Activated T-cell treated with anti-CD3 and anti-CD28 coated beads, Interleukin-2, amount 50 U/mL, for 72 hours (primary cell): ENCODE data around the gene NRARP. TPM values are rescaled to one million over a fixed set of nuclear protein-coding genes. Genes with fewer than 3 reads are reported as not detected.

Source experiments
- ATAC-seq, 2 donors: fragments of 150-1000 bp; cut with Tn5 transposase; replicated peaks in 1 of 2; 2 replicates each; pipeline ENCODE4 v1.10.0; 2021; ENCODE audit warnings: moderate library complexity in 2 of 2, mild to moderate bottlenecking in 1 of 2
- DNase-seq, 2 donors: peaks; one replicate each; pipeline ENCODE4 v3.0.0; 2021 to 2022; ENCODE audit warnings: mixed read lengths in 1 of 2
- H3K27ac Mint-ChIP-seq: one replicate; pipeline ENCODE4 v1.8.0; 2022; ENCODE audit warnings: mild to moderate bottlenecking, moderate library complexity, mixed read lengths
- H3K27me3 Mint-ChIP-seq: one replicate; pipeline ENCODE4 v1.8.0; 2022; ENCODE audit warnings: low read depth, mixed read lengths
- H3K36me3 Mint-ChIP-seq, 2 donors: one replicate each; pipeline ENCODE4 v1.8.0; 2022; ENCODE audit warnings: mixed read lengths in 2 of 2, mild to moderate bottlenecking in 1 of 2; ENCODE audit not compliant: insufficient read depth in 2 of 2
- H3K4me1 Mint-ChIP-seq: one replicate; pipeline ENCODE4 v1.8.0; 2022; ENCODE audit warnings: low read depth, mixed read lengths
- H3K4me3 Mint-ChIP-seq, 2 donors: one replicate each; pipeline ENCODE4 v1.8.0; 2022; ENCODE audit warnings: mild to moderate bottlenecking in 2 of 2, mixed read lengths in 2 of 2, moderate library complexity in 2 of 2
- H3K9me3 Mint-ChIP-seq, 2 donors: one replicate each; pipeline ENCODE4 v1.8.0; 2022; ENCODE audit warnings: mixed read lengths in 2 of 2
- total RNA-seq, 2 donors: library from RNA; stranded (reverse); gene quantifications; one replicate each; pipeline ENCODE4 v1.2.3, GENCODE V29; 2022

NRARP gene
- total RNA-seq, 2 donors from 2014 or later = 1.6 to 2.0 TPM

GRCh38 chr9:137303151-137303892 lies 1.3 kb upstream of the NRARP start:
- Mint-ChIP-seq H3K36me3 (no peaks in the 10 kb centered on the region), H3K4me3 (peak overlapping the region; percentile 14 to 31)

DNA sequence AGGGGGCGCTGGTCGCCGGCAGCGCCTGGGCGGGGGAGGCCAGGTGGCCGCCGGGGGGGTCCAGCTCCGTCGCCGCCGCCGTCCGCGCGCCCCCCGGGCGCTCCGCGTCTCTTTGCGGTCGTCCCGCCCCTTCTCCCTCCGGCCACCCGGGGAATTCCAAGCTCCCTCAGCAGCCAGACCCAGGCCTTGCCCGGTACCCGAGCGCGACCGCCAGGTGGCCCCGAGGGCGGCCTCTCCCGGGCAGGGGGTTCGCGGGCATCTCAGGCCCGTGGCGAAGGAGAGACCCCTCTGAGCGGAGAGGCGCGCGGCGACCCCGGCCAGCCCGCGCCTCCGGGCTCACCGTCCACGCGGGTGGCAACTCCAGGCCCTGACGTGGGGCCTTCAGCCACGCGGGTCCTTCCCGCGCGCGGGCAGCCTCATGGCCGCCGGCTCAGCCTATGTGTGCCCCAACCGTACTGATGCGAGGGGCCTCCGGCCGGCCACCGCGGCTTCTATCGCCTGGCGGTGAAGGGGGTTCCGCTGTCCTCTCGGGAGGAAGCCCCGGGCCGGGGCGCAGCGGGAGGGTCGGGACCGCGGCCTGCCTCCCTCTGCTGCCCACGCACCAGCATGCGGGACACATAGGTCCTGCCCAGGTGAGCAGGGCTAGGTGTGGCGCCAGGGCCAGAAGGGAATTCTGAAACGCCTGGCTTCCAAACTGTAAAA lies 529 bp upstream of the NRARP start:
- Mint-ChIP-seq H3K9me3 (no peaks in the 10 kb centered on the region), H3K27me3 (peaks cover 24% of the 10 kb centered on the region), H3K4me3 (peak overlapping the region in 1 of 2 donors; percentile 14), H3K27ac (no peak overlapping the region), H3K36me3 (no peaks in the 10 kb centered on the region), H3K4me1 (peaks cover 13% of the 10 kb centered on the region)
- DNase-seq (no peak), ATAC-seq (peak; percentile 50)

More at GRCh38 chr9:137303151-137303892, 1.3 kb upstream of the NRARP start:
- no peak for DNase-seq
- H3K27me3 Mint-ChIP-seq = peaks cover 23% of the 10 kb centered on the region
- no peaks in the 10 kb centered on the region for H3K9me3 Mint-ChIP-seq
- no peak overlapping the region for H3K27ac Mint-ChIP-seq
- peaks cover 14% of the 10 kb centered on the region for H3K4me1 Mint-ChIP-seq
- no peak for ATAC-seq

- ATAC-seq (peak; percentile 27 to 31), DNase-seq (peak; percentile 44 to 51)
- H3K4me1 Mint-ChIP-seq = peaks cover 15% of the 10 kb centered on the region
- H3K27me3 Mint-ChIP-seq = peaks cover 37% of the 10 kb centered on the region
- H3K27ac Mint-ChIP-seq = no peak overlapping the region
- peak overlapping the region; percentile 87 to 91 for H3K4me3 Mint-ChIP-seq
- H3K9me3 Mint-ChIP-seq = no peaks in the 10 kb centered on the region
- no peaks in the 10 kb centered on the region for H3K36me3 Mint-ChIP-seq
These were observed 757 bp downstream of the NRARP start for GRCh38 chr9:137301081-137301947.

- DNase-seq = no peak
- Mint-ChIP-seq H3K27ac (no peak overlapping the region), H3K4me3 (peak overlapping the region; percentile 87 to 91), H3K9me3 (no peaks in the 10 kb centered on the region), H3K4me1 (peaks cover 15% of the 10 kb centered on the region), H3K36me3 (no peaks in the 10 kb centered on the region), H3K27me3 (peaks cover 38% of the 10 kb centered on the region)
- ATAC-seq = no peak
These were observed 1.4 kb downstream of the NRARP start for GRCh38 chr9:137300567-137301080.

DNA sequence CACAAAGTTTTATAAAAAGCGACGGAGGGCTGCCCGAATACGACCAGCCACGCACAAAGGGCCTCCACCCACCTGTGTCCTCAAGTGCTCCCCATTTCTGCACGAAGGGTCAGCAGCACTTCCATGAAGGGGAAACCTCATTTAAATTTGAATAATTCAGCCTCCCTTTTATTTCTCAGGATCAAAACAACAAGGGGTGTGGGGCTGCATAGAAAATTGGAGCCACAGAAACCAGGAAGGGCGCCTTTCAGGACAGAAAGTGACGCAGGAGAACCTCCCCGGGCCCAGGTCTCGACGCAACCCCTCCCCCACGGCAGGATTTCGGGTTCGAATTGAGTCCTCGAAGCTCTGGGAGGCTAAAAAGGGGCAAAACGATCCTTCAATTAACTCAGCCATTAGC lies 2.1 kb downstream of the NRARP start:
- no peaks in the 10 kb centered on the region for H3K36me3 Mint-ChIP-seq
- DNase-seq = no peak
- no peak for ATAC-seq
- no peaks in the 10 kb centered on the region for H3K9me3 Mint-ChIP-seq
- peaks cover 15% of the 10 kb centered on the region for H3K4me1 Mint-ChIP-seq
- peaks cover 38% of the 10 kb centered on the region for H3K27me3 Mint-ChIP-seq
- H3K27ac Mint-ChIP-seq = no peak overlapping the region
- H3K4me3 Mint-ChIP-seq = peak overlapping the region; percentile 50 to 69

GRCh38 chr9:137299203-137299565 lies 2.9 kb downstream of the NRARP start:
- H3K9me3 Mint-ChIP-seq = no peaks in the 10 kb centered on the region
- no peak overlapping the region for H3K27ac Mint-ChIP-seq
- no peak overlapping the region for H3K4me3 Mint-ChIP-seq
- no peak for DNase-seq
- peaks cover 19% of the 10 kb centered on the region for H3K4me1 Mint-ChIP-seq
- H3K36me3 Mint-ChIP-seq = no peaks in the 10 kb centered on the region
- ATAC-seq = no peak
- H3K27me3 Mint-ChIP-seq = peaks cover 38% of the 10 kb centered on the region

GRCh38 chr9:137298401-137299202 lies 3.5 kb downstream of the NRARP start:
- Mint-ChIP-seq H3K4me3 (no peak overlapping the region), H3K9me3 (no peaks in the 10 kb centered on the region), H3K36me3 (no peaks in the 10 kb centered on the region), H3K27ac (no peak overlapping the region), H3K27me3 (peaks cover 40% of the 10 kb centered on the region), H3K4me1 (peaks cover 19% of the 10 kb centered on the region)
- DNase-seq = no peak
- no peak for ATAC-seq

- Mint-ChIP-seq H3K4me3 (no peak overlapping the region), H3K9me3 (no peaks in the 10 kb centered on the region), H3K27ac (no peak overlapping the region), H3K36me3 (no peaks in the 10 kb centered on the region), H3K4me1 (peaks cover 19% of the 10 kb centered on the region), H3K27me3 (peaks cover 47% of the 10 kb centered on the region)
- DNase-seq (no peak), ATAC-seq (no peak)
These were observed 4.1 kb downstream of the NRARP start for GRCh38 chr9:137297966-137298365.

- DNase-seq = no peak
- ATAC-seq = no peak
- H3K27me3 Mint-ChIP-seq = peaks cover 47% of the 10 kb centered on the region
- H3K4me3 Mint-ChIP-seq = peak overlapping the region; percentile 33 to 82
- peaks cover 19% of the 10 kb centered on the region for H3K4me1 Mint-ChIP-seq
- H3K9me3 Mint-ChIP-seq = no peaks in the 10 kb centered on the region
- H3K27ac Mint-ChIP-seq = no peak overlapping the region
- H3K36me3 Mint-ChIP-seq = no peaks in the 10 kb centered on the region
These were observed 5.1 kb downstream of the NRARP start for GRCh38 chr9:137296670-137297664.

GRCh38 chr9:137295849-137296669 lies 6.0 kb downstream of the NRARP start:
- peaks cover 19% of the 10 kb centered on the region for H3K4me1 Mint-ChIP-seq
- no peaks in the 10 kb centered on the region for H3K36me3 Mint-ChIP-seq
- peak; percentile 34 to 48 for ATAC-seq
- H3K27me3 Mint-ChIP-seq = peaks cover 47% of the 10 kb centered on the region
- DNase-seq = no peak
- H3K4me3 Mint-ChIP-seq = peak overlapping the region; percentile 25 to 82
- H3K27ac Mint-ChIP-seq = no peak overlapping the region
- no peaks in the 10 kb centered on the region for H3K9me3 Mint-ChIP-seq
